ENCODE measurements around the gene DUS4L. TPM values are rescaled to one million over a fixed set of nuclear protein-coding genes. Genes with fewer than 3 reads are reported as not detected.

Gene DUS4L
- total RNA-seq, 1 experiment from 2014 or later = 22.0 TPM

GRCh38 chr7:107588529-107589130 is 24.9 kb downstream of the DUS4L start:
- peaks cover 4% of the 10 kb centered on the region for H3K4me1 ChIP-seq (replicated peaks; ENCODE audit: insufficient read depth)
- no peak for DNase-seq
- BruUV-seq (replicated peaks) = no TSS peak
- intact Hi-C loops (cut with micrococcal nuclease; ENCODE audit: unreplicated experiment) = no loop called here
- no peaks in the 10 kb centered on the region for H4K20me1 ChIP-seq (ENCODE audit: insufficient read depth)
- TF ChIP-seq CTCF (conservative IDR thresholded peaks at IDR 0.05) (no peak), EZH2 (IDR thresholded peaks at IDR 0.05; ENCODE audit: low read depth) (no peak)
- ChIA-PET POLR2A (ENCODE audit: unreplicated experiment) (no interaction called here), CTCF (no interaction called here)
- H3K36me3 ChIP-seq (ENCODE audit: low read depth) = peaks cover 16% of the 10 kb centered on the region; the same call in 1 of the 2 replicates
- H3K4me2 ChIP-seq = no peak overlapping the region
- 0 out of 2 replicates have a peak, but pooled peaks cover 5% of the 10 kb centered on the region for H3F3A ChIP-seq (ENCODE audit: insufficient read depth, low read depth)
- H2AFZ ChIP-seq = no peak overlapping the region
- no peaks in the 10 kb centered on the region for H3K9me2 ChIP-seq (ENCODE audit: insufficient read depth)
- no peak overlapping the region for H3K27ac ChIP-seq
- H3K4me3 ChIP-seq = no peak overlapping the region
- no peaks in the 10 kb centered on the region for H3K27me3 ChIP-seq (ENCODE audit: insufficient read depth, low read depth)
- no peaks in the 10 kb centered on the region for H3K9me3 ChIP-seq (ENCODE audit: insufficient read depth, low read depth)
- no peaks in the 10 kb centered on the region for H3K79me2 ChIP-seq (ENCODE audit: low read depth)

GRCh38 chr7:107591421-107591820 is 27.6 kb downstream of the DUS4L start:
- Histone ChIP-seq H3K27ac (no peak overlapping the region), H4K20me1 (ENCODE audit: insufficient read depth) (no peaks in the 10 kb centered on the region), H3K4me2 (no peak overlapping the region), H3K4me1 (replicated peaks; ENCODE audit: insufficient read depth) (peaks cover 32% of the 10 kb centered on the region), H3K9me2 (ENCODE audit: insufficient read depth) (no peaks in the 10 kb centered on the region), H3K27me3 (ENCODE audit: insufficient read depth, low read depth) (no peaks in the 10 kb centered on the region), H3F3A (ENCODE audit: insufficient read depth, low read depth) (peaks cover 32% of the 10 kb centered on the region), H3K36me3 (ENCODE audit: low read depth) (peaks cover 10% of the 10 kb centered on the region), H2AFZ (no peak overlapping the region), H3K79me2 (ENCODE audit: low read depth) (no peaks in the 10 kb centered on the region), H3K9me3 (ENCODE audit: insufficient read depth, low read depth) (no peaks in the 10 kb centered on the region), H3K4me3 (no peak overlapping the region)
- intact Hi-C loops (cut with micrococcal nuclease; ENCODE audit: unreplicated experiment) = no loop called here
- CTCF ChIA-PET = no interaction called here
- no peak for TF ChIP-seq EZH2 (IDR thresholded peaks at IDR 0.05; ENCODE audit: low read depth)
- no peak for TF ChIP-seq CTCF (conservative IDR thresholded peaks at IDR 0.05)
- POLR2A ChIA-PET (ENCODE audit: unreplicated experiment) = no interaction called here
- DNase-seq = no peak
- no TSS peak for BruUV-seq (replicated peaks)

GRCh38 chr7:107592361-107593024 is 28.7 kb downstream of the DUS4L start:
- 0 out of 2 replicates have a peak overlapping the region, but pooled peaks have one; percentile 84 for H3K27ac ChIP-seq
- H3F3A ChIP-seq (ENCODE audit: insufficient read depth, low read depth) = peaks cover 36% of the 10 kb centered on the region
- H2AFZ ChIP-seq = no peak overlapping the region
- no peaks in the 10 kb centered on the region for H3K79me2 ChIP-seq (ENCODE audit: low read depth)
- H3K9me2 ChIP-seq (ENCODE audit: insufficient read depth) = no peaks in the 10 kb centered on the region
- no peak overlapping the region for H3K4me2 ChIP-seq
- H3K9me3 ChIP-seq (ENCODE audit: insufficient read depth, low read depth) = no peaks in the 10 kb centered on the region; the same call in 1 of the 2 replicates
- no peak overlapping the region for H3K4me3 ChIP-seq
- H3K27me3 ChIP-seq (ENCODE audit: insufficient read depth, low read depth) = no peaks in the 10 kb centered on the region
- no peak for DNase-seq
- H4K20me1 ChIP-seq (ENCODE audit: insufficient read depth) = no peaks in the 10 kb centered on the region
- H3K36me3 ChIP-seq (ENCODE audit: low read depth) = peaks cover 21% of the 10 kb centered on the region
- no TSS peak for BruUV-seq (replicated peaks)
- CTCF ChIA-PET = no interaction called here
- intact Hi-C loops (cut with micrococcal nuclease; ENCODE audit: unreplicated experiment) = no loop called here
- POLR2A ChIA-PET (ENCODE audit: unreplicated experiment) = no interaction called here
- TF ChIP-seq CTCF (conservative IDR thresholded peaks at IDR 0.05) (no peak), EZH2 (IDR thresholded peaks at IDR 0.05; ENCODE audit: low read depth) (no peak)
- H3K4me1 ChIP-seq (replicated peaks; ENCODE audit: insufficient read depth) = peaks cover 39% of the 10 kb centered on the region

Measured in PC-9 (cell line).